GM19193 (cell line): Measurements from ENCODE around the gene FUT3.

Experiments
- POLR2A ChIP-seq: IDR thresholded peaks from 4 replicates; pipeline ENCODE4 v1.6.1; 2011; ENCODE audit not compliant: insufficient read depth, insufficient read length; ENCODE audit errors: extremely low read depth

The FUT3 gene

DNA sequence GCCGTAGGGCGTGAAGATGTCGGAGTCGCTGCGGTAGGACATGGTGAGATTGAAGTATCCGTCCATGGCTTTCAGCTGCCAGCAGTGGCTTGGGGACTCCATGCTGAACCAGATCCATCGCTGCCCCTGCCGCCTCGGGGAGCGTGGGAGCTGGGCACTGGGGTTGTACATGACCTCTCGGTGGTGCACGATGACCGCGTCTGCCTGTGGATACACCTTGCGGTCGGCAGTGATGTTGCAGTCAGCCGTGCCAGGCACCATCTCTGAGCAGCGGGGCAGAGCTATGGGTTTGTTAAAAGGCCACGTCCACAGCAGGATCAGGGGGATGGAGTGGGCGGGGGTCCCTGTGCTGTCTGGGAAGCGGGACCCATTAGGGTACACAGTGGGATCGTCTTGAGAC, 19.2 kb downstream of the FUT3 start:
- no peak for TF ChIP-seq POLR2A

DNA sequence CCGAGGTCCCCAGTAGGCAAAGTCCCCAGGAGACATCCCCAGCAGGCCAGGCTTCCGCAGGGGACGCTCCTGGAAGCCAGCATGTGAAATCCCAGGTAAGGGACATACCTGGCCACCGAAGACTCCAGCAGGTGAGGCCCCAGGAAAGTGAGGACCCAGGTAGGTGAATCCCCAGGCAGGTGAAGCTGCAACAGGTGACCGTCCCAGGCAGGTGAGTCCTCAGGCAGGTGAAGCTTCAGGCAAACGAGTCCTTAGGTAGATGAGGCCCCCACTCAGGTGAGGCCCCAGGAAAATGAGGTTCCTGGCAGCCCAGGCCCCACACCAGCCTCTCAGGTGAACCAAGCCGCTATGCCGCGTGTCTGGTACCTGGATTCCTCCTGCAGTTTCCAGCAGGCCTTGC, 20.1 kb downstream of the FUT3 start:
- TF ChIP-seq POLR2A, result no peak

DNA sequence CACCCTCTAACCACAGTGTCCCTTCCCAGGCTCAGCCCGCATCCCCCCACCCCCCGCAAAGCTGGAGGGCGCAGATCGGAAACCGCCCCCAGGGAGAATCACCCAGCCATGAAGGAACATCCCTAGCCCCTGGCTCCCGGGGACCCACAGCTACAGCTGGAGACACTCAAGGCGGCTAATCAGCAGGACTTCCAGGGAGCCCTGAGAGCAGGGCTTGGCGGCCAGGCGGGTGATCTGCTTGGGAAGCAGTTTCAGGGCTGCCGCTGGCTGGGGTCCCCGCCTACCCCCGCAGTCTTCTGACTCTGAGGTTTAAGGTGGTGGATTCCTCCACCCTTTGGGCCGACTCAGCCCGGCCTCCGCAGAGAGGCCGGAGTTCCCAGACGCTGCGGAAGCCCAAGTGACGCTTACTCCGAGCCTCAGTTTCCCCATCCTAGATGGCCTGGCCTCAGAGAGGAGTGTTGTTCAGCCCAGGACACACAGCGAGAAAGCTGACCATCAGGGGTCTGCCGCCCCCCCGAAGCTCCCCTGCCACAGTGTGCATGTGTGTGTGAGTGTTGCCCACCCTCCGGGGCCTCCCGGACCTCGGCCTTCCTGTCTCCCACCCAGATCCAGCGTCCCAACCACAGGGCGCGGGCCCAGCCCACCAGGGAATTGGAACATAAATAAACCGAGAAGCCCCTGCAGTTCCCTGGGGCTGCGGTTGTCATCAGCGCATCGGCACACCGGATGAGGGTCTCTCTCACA, 21.5 kb downstream of the FUT3 start:
- no peak for TF ChIP-seq POLR2A

DNA sequence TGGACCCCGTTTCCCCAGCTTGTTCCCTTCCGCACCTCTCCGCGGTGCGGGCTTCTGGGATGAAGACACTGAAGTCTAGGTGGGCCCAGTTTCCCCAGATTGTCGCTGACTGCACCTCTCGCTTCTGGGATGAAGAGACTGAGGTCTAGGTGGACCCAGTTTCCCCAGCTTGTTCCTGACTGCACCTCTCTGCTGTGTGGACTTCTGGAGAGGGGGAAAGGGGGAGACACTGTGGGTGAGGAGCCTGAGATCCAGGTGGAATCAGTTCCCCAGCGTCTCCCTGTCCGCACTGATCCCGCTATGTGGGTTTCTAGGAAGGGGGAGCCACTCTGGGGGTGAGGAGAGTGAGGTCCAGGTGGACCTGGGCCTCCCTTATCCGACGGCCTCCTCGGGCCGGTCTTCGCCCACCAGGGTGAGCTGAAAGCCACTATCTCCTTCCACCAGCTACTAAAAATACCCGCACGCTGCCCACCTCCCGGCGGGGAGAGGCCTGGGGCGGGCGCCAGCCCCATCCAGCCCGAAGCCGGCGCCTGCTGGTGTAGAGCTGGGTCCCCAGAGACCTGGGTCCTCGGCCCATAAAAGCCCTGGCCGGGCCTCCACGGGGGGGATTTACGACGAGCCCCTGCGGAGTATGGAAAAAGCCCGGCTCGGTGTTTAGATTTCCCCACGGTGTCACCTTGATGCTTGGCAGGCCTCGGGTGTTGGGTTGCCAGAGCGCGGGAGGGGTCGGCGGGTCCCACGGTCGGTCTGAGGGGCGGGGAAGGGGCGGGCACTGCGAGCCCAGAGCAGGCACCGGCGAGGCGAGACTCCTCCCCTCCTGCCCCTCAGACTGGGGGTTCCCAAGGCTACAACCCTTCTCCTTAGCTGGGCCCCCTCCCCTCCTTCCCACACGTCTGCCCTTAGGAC, 22.3 kb downstream of the FUT3 start:
- TF ChIP-seq POLR2A, result no peak

DNA sequence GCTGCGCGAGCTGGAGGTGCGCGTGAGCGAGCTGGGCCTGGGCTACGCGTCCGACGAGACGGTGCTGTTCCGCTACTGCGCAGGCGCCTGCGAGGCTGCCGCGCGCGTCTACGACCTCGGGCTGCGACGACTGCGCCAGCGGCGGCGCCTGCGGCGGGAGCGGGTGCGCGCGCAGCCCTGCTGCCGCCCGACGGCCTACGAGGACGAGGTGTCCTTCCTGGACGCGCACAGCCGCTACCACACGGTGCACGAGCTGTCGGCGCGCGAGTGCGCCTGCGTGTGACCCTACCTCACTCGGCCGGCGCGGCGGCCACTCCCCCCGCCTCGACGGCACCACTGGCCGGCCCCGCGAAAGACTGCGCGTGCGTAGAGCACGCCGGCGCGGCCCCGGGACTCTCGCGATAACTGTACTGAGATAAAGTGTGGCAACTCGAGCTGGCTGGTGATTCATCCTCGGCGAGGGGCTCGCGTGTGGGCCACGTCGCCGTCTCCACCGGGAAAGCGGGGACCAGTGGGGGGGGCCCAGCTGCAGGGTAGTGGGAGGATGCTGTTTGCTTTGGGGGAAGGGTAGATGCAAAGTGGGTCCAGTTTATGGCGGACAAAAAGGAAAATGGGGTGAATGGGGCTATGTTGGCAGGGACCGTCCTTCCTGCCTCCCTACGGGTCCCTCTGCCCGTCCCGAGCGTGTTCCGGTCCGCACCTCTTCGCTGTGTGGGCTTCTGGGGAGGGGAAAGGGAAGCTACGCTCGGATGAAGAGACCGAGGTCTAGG, 23.2 kb downstream of the FUT3 start:
- TF ChIP-seq POLR2A, result peak; percentile 92

DNA sequence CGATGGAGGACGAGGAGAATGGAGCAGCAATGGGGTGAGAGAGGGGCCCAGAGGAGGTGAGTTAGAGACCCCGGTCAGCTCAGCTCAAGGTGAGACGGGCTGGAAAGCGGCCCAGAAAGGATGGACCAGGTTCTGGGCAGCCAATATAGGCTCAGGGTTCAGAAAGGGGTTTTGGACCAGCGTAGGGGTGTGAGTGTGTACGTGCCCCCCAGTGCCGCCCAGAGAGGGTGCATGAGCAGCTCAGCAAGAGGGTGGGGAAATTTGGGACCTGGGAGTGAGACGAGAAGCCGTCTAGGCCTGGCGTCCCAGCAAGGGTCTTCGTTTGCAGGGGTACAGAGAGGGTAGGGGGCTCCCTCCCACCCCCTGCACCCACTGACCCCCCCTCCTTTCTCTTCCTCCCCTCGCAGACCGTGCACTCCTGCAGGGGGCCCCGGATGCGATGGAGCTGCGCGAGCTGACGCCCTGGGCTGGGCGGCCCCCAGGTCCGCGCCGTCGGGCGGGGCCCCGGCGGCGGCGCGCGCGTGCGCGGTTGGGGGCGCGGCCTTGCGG, 23.8 kb downstream of the FUT3 start:
- no peak for TF ChIP-seq POLR2A

DNA sequence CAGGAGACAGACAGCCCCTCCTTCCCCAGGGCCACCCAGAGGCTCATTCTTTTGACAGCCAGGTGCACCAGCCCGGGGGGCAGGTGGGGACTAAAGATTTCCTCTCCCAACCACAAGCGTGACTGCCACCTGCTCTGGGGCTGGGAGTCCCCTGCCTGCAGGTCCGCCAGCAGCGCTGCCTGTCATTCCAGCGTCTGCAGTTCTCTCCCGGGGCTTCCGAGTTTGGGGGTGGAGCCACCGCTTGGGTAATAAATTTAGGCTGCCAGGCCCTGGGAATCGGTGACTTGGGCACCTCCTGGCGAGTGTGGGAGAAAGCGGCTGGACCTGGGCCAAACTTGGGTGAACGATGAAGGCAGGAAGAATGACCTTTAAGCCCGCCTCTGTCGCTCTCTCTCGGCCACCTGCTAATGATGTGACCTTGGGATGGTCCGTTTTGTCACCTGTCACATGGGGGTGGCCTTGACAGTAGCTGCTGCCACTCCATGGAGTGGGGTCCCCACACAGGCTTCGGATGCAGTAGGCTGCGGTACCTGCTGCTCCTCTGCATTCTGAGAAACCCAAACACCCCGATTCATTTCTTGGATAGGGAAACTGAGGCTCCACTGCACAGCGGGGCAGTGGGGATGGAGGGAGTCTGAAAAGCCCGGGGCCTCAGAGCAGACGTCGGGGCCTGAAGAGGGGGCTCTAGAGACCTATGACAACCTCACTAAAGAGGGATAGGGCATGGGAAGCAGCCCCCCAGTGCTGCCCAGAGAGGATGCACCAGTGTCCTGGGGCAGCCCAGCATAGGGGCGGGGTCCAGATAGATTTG, 24.5 kb downstream of the FUT3 start:
- no peak for TF ChIP-seq POLR2A

DNA sequence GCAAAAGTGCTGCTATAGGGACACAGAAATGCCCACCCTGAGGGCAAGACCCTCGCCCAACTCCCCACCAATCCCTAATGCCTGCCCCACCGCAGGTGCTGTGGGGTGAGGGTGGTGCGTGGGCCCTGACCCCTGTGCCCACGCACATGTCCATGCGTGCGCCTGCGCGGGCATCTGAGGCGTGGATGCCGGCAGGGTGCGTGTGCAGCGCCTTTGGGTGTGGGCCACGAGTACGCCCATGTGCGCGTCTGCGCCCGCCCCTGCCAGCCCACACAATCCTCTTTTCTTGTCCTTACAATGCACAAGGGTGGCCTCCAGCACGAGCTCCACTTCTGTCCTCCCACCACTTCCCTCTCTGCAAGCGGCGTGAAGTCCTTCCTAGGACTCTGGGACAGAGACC, 26.1 kb downstream of the FUT3 start:
- no peak for TF ChIP-seq POLR2A

DNA sequence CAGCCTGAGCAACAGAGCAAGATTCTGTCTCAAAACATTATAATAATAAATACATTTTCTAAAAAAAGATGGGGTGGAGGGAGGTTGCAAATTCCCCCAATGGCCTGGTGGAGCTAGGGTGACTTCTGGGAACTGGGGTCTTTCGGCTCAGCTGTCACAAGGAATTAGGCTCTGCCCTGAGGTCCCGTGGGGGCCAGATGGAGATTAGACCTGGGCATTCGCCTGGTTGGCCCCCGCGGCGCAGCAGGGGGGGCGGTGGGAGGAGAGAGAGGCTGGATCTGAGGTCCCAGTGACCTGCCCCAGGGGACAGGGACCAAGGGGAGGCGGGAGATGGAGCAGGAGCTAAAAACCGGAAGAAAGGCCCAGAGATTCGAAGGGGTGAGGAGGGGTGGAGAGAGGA, 26.5 kb downstream of the FUT3 start:
- TF ChIP-seq POLR2A, result no peak

DNA sequence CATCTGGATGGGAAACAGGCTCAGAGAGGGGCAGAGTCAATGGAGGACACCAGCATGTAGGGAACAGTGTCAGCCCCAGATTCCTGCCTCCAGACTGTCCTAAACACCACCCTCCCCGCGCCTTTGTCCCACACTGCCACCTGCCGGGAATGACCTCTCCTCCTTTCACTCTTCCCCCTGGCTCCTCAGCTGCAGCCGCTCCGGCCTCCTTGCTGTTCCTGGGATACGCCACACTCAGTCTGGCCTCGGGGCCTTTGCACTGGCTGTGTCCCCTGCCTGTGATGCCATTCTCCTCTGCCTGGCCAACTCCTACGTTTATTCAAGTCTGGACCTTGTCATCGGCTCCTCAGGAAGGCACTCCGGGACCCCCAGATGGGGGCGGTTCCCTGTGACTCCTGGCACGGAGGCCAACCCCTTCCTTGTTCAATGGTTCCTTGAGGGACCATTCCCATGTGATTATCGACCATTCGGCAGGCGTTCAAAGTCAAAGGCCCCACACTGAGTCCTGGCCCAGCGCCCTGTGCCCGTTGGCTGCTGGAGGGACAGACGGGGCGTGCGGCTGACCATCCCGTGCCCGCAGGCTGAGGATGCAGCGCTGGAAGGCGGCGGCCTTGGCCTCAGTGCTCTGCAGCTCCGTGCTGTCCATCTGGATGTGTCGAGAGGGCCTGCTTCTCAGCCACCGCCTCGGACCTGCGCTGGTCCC, 27.5 kb downstream of the FUT3 start:
- TF ChIP-seq POLR2A, result no peak

DNA sequence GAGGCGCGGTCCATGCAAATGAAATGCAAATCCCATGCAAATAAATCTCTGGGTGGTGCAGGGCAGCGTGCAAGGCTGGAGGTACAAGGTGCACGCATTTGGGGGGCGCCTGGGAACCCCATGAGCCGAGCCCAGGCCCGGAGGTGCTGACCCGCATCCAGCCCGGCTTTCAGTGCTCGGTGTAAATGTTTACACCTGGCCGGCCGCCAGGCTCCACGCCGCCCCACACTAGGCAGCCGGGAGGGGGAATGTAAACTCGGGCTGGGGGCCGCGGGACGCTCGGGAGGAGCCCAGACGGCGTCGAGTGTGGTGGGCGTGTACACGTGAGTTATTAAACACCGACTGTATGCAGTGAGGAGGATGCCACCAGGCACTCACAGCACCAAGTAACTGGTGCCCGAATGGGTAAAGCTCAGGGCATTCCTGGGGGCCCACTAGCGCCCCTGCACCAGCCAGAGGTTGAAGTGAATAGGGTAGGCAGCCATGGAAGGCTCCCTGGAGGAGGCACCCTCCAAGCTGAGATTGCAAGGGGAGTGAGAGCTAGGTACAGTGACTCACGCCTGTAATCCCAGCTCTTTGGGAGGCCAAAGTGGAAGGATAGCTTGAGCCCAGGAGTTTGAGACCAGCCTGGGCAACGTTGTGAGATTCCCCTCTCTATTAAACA, 28.9 kb downstream of the FUT3 start:
- TF ChIP-seq POLR2A, result no peak

DNA sequence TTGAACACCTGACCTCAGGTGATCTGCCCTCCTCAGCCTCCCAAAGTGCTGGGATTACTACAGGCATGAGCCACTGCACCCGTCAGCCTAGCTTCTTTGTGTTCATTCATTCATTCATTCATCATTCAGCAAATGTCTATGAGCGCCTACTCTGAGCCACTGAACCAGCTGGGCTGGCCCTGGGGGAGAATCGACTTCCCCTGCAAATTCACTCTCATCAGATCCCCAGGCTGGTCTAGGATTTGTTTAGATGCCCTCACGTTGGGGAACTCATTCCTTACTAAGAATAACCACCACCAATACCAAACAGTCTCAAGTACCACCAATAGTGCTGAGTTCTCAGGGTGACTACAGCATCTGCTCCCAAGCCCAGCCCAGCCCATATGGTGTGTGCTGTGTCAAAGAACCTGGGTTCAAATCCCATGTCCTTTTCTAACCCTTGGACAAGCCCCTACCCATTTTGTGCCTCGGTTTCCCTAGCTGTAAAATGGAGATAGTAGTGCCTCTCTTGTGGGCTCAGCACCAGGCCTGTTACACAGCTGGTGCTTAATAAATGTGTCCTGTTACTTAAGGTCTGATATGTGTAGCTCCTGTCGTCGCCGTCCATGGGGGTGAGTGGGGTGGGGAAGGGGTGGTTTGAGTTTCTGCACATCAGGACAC, 29.6 kb downstream of the FUT3 start:
- no peak for TF ChIP-seq POLR2A

DNA sequence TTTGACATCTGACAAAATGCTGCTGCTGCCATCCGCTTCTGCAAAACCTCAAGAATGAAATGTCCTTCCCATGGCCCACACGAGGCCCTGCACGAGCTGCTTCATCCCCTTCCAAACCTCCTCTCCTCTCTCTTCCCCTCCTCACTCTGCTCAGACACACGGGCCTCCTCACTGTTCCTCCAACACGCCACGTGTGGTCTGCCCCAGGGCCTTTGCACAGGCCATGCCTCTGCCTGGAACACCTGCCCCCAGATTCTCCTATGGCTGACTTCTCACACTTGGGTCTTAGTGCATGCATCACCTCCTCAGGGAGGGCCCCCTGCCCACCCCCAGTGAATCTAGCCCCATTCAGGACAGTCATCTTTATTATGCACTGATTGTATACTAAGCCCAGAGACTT, 30.5 kb downstream of the FUT3 start:
- no peak for TF ChIP-seq POLR2A
